ENCODE data around the gene MCTP1.

GRCh38 chr5:95084757-95085156, 200.1 kb downstream of the MCTP1 start:
- TF ChIP-seq CEBPB (IDR thresholded peaks at IDR 0.05) (no peak), EP300 (IDR thresholded peaks at IDR 0.05; ENCODE audit: borderline replicate concordance) (no peak), USF1 (IDR thresholded peaks at IDR 0.05) (no peak), TEAD4 (IDR thresholded peaks at IDR 0.05) (no peak), TAF1 (IDR thresholded peaks at IDR 0.05; ENCODE audit: low read depth) (no peak), NFIC (IDR thresholded peaks at IDR 0.05) (no peak), ZBTB7A (IDR thresholded peaks at IDR 0.05; ENCODE audit: low read depth) (no peak), EGR1 (IDR thresholded peaks at IDR 0.05) (no peak), FOXM1 (IDR thresholded peaks at IDR 0.05; ENCODE audit: borderline replicate concordance, low read depth) (no peak)
- TF ChIP-seq, protein P1, sequence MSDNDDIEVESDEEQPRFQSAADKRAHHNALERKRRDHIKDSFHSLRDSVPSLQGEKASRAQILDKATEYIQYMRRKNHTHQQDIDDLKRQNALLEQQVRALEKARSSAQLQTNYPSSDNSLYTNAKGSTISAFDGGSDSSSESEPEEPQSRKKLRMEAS (IDR thresholded peaks at IDR 0.05), result no peak
- TF ChIP-seq, protein P2, sequence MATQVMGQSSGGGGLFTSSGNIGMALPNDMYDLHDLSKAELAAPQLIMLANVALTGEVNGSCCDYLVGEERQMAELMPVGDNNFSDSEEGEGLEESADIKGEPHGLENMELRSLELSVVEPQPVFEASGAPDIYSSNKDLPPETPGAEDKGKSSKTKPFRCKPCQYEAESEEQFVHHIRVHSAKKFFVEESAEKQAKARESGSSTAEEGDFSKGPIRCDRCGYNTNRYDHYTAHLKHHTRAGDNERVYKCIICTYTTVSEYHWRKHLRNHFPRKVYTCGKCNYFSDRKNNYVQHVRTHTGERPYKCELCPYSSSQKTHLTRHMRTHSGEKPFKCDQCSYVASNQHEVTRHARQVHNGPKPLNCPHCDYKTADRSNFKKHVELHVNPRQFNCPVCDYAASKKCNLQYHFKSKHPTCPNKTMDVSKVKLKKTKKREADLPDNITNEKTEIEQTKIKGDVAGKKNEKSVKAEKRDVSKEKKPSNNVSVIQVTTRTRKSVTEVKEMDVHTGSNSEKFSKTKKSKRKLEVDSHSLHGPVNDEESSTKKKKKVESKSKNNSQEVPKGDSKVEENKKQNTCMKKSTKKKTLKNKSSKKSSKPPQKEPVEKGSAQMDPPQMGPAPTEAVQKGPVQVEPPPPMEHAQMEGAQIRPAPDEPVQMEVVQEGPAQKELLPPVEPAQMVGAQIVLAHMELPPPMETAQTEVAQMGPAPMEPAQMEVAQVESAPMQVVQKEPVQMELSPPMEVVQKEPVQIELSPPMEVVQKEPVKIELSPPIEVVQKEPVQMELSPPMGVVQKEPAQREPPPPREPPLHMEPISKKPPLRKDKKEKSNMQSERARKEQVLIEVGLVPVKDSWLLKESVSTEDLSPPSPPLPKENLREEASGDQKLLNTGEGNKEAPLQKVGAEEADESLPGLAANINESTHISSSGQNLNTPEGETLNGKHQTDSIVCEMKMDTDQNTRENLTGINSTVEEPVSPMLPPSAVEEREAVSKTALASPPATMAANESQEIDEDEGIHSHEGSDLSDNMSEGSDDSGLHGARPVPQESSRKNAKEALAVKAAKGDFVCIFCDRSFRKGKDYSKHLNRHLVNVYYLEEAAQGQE (IDR thresholded peaks at IDR 0.05; ENCODE audit: low read depth), result no peak
